ENCODE results near the gene DLX1. TPM values are rescaled to one million over a fixed set of nuclear protein-coding genes. Genes with fewer than 3 reads are reported as not detected.
A peak's percentile ranks its signal among the peaks of the same experiment; 100 is the strongest.

The DLX1 gene
- total and polyA plus RNA-seq, 9 of the 15 experiments (the other 6 are each of a cell fraction or from before 2014, with no cell fraction given), result 1.9 to 26.2 (median 9.6) TPM

DNA sequence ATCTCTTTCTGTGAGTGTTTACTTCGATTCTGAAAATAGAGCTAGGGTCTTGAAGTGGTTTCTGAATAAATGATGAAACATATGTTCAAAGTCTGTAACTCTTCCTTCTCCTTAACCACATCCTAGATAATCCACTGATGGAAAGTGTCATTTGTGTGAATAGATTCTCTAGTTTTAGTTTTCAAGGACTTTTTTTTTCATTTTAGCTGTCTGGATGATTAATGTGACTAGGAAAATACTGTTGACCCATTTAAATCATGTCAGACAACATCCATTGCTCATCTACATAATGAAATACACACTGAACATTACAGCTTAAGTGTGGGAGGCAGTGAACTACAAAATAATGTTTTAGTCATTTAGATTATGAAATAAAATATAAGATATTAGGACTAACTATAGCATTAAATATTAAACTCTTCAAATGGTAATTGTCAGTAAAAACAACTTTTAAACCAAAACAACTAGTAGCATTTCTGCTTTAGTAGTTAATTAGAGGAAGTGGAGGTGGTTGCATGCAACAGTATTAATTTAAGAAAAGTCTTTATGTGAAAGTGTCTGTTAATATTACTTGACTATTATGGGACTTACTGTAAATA, 39.1 kb upstream of the DLX1 start (continued):
- TF ChIP-seq, protein P1, sequence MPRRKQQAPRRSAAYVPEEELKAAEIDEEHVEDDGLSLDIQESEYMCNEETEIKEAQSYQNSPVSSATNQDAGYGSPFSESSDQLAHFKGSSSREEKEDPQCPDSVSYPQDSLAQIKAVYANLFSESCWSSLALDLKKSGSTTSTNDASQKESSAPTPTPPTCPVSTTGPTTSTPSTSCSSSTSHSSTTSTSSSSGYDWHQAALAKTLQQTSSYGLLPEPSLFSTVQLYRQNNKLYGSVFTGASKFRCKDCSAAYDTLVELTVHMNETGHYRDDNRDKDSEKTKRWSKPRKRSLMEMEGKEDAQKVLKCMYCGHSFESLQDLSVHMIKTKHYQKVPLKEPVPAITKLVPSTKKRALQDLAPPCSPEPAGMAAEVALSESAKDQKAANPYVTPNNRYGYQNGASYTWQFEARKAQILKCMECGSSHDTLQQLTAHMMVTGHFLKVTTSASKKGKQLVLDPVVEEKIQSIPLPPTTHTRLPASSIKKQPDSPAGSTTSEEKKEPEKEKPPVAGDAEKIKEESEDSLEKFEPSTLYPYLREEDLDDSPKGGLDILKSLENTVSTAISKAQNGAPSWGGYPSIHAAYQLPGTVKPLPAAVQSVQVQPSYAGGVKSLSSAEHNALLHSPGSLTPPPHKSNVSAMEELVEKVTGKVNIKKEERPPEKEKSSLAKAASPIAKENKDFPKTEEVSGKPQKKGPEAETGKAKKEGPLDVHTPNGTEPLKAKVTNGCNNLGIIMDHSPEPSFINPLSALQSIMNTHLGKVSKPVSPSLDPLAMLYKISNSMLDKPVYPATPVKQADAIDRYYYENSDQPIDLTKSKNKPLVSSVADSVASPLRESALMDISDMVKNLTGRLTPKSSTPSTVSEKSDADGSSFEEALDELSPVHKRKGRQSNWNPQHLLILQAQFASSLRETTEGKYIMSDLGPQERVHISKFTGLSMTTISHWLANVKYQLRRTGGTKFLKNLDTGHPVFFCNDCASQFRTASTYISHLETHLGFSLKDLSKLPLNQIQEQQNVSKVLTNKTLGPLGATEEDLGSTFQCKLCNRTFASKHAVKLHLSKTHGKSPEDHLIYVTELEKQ (CRISPR knock-in tag; IDR thresholded peaks at IDR 0.05), result peak; percentile 36; the same call in 1 of the 2 replicates
- TF ChIP-seq ERF (CRISPR knock-in tag; IDR thresholded peaks at IDR 0.05), result no peak
- peak; percentile 90; the same call in 1 of the 2 replicates for TF ChIP-seq SMARCA4 (IDR thresholded peaks at IDR 0.05)
- TF ChIP-seq ATF1 (CRISPR knock-in tag; IDR thresholded peaks at IDR 0.05), result no peak
- peak; percentile 42; the same call in 1 of the 2 replicates for TF ChIP-seq ATF1 (tag; IDR thresholded peaks at IDR 0.05)
- TF ChIP-seq, protein P2, sequence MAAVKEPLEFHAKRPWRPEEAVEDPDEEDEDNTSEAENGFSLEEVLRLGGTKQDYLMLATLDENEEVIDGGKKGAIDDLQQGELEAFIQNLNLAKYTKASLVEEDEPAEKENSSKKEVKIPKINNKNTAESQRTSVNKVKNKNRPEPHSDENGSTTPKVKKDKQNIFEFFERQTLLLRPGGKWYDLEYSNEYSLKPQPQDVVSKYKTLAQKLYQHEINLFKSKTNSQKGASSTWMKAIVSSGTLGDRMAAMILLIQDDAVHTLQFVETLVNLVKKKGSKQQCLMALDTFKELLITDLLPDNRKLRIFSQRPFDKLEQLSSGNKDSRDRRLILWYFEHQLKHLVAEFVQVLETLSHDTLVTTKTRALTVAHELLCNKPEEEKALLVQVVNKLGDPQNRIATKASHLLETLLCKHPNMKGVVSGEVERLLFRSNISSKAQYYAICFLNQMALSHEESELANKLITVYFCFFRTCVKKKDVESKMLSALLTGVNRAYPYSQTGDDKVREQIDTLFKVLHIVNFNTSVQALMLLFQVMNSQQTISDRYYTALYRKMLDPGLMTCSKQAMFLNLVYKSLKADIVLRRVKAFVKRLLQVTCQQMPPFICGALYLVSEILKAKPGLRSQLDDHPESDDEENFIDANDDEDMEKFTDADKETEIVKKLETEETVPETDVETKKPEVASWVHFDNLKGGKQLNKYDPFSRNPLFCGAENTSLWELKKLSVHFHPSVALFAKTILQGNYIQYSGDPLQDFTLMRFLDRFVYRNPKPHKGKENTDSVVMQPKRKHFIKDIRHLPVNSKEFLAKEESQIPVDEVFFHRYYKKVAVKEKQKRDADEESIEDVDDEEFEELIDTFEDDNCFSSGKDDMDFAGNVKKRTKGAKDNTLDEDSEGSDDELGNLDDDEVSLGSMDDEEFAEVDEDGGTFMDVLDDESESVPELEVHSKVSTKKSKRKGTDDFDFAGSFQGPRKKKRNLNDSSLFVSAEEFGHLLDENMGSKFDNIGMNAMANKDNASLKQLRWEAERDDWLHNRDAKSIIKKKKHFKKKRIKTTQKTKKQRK (IDR thresholded peaks at IDR 0.05; ENCODE audit: borderline replicate concordance, low read depth, low read length), result no peak
- peak; percentile 97 for TF ChIP-seq ZNF384 (IDR thresholded peaks at IDR 0.05; ENCODE audit: low read depth, low read length)
- peak; percentile 85 for TF ChIP-seq SMAD4 (CRISPR knock-in tag; conservative IDR thresholded peaks at IDR 0.05)
- TF ChIP-seq ZNF133 (CRISPR knock-in tag; IDR thresholded peaks at IDR 0.05), result no peak
- no peak for TF ChIP-seq TCFL5 (CRISPR knock-in tag; conservative IDR thresholded peaks at IDR 0.05)
- peak; percentile 24; the same call in 1 of the 2 replicates for TF ChIP-seq FOXM1 (IDR thresholded peaks at IDR 0.05; ENCODE audit: low read depth)
- no peak for TF ChIP-seq FOXM1 (CRISPR knock-in tag; IDR thresholded peaks at IDR 0.05; ENCODE audit: low read depth)
- TF ChIP-seq, protein P3, sequence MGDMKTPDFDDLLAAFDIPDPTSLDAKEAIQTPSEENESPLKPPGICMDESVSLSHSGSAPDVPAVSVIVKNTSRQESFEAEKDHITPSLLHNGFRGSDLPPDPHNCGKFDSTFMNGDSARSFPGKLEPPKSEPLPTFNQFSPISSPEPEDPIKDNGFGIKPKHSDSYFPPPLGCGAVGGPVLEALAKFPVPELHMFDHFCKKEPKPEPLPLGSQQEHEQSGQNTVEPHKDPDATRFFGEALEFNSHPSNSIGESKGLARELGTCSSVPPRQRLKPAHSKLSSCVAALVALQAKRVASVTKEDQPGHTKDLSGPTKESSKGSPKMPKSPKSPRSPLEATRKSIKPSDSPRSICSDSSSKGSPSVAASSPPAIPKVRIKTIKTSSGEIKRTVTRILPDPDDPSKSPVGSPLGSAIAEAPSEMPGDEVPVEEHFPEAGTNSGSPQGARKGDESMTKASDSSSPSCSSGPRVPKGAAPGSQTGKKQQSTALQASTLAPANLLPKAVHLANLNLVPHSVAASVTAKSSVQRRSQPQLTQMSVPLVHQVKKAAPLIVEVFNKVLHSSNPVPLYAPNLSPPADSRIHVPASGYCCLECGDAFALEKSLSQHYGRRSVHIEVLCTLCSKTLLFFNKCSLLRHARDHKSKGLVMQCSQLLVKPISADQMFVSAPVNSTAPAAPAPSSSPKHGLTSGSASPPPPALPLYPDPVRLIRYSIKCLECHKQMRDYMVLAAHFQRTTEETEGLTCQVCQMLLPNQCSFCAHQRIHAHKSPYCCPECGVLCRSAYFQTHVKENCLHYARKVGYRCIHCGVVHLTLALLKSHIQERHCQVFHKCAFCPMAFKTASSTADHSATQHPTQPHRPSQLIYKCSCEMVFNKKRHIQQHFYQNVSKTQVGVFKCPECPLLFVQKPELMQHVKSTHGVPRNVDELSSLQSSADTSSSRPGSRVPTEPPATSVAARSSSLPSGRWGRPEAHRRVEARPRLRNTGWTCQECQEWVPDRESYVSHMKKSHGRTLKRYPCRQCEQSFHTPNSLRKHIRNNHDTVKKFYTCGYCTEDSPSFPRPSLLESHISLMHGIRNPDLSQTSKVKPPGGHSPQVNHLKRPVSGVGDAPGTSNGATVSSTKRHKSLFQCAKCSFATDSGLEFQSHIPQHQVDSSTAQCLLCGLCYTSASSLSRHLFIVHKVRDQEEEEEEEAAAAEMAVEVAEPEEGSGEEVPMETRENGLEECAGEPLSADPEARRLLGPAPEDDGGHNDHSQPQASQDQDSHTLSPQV (IDR thresholded peaks at IDR 0.05), result peak; percentile 53
- TF ChIP-seq ZNF263 (CRISPR knock-in tag; IDR thresholded peaks at IDR 0.05; ENCODE audit: borderline replicate concordance), result no peak
- TF ChIP-seq, protein P4, sequence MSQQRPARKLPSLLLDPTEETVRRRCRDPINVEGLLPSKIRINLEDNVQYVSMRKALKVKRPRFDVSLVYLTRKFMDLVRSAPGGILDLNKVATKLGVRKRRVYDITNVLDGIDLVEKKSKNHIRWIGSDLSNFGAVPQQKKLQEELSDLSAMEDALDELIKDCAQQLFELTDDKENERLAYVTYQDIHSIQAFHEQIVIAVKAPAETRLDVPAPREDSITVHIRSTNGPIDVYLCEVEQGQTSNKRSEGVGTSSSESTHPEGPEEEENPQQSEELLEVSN (IDR thresholded peaks at IDR 0.05; ENCODE audit: borderline replicate concordance in 1 of 2, extremely low read depth in 1 of 2, insufficient read depth in 1 of 2, insufficient read length in 1 of 2, low read depth in 1 of 2, low read length in 1 of 2, poor library complexity in 1 of 2, severe bottlenecking in 1 of 2), result no peak
- TF ChIP-seq OTX1 (CRISPR knock-in tag; IDR thresholded peaks at IDR 0.05), result no peak

All from K562 (cell line).